ENCODE data around the gene GNAT1.

Gene GNAT1

GRCh38 chr3:50182533-50183099 is 8.8 kb upstream of the GNAT1 start:
- DNase-seq: no peak

DNA sequence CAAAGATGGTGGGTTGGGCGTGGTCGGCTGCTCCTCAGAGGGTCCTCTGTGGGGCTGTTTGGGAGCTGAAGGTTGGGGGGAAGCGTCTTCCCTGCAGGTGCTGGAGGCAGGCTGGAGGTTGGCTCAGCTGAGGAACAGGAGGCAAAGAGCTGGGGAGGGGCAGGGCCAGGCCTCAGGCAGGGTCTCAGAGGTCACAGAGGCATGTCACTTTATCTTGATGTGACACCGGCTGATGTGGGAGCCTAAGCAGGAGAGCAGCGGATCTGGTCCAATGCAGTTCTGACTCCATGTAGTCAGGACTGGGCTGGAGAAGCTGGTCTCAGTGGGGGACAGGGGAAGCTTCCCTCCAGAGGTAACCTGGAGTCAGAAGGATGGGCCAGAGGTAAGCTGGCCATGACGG is 7.7 kb upstream of the GNAT1 start:
- DNase-seq: no peak

- no peak for DNase-seq
Measured at GRCh38 chr3:50184242-50184978, 7.0 kb upstream of the GNAT1 start.

DNA sequence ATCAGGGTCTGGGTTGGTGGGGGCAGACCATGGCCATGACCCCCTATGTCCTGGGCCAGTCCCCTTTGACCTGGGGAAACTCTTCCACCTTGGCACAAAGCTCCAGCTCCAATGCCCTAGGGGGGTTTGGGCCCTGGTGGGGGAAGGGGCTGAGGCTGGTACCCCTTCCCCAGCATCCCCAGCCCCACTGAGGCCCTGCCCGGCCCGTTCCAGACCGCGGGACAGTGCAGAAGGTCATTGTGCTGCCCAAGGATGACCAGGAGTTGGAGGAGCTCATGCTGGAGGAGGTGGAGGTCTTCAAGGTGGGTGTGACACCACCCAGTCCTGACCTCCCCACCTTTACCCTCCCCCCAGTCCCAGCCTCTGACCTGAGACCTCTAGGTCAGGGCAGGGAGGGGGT is 6.2 kb upstream of the GNAT1 start:
- DNase-seq: no peak

GRCh38 chr3:50186096-50186495 is 5.3 kb upstream of the GNAT1 start:
- DNase-seq: no peak

DNA sequence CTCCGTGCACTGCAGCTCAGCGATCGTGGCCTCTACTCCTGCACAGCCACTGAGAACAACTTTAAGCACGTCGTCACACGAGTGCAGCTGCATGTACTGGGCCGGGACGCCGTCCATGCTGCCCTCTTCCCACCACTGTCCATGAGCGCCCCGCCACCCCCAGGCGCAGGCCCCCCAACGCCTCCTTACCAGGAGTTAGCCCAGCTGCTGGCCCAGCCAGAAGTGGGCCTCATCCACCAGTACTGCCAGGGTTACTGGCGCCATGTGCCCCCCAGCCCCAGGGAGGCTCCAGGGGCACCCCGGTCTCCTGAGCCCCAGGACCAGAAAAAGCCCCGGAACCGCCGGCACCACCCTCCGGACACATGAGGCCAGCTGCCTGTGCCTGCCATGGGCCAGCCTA is 3.7 kb upstream of the GNAT1 start:
- no peak for DNase-seq

GRCh38 chr3:50189274-50189673 is 2.1 kb upstream of the GNAT1 start:
- DNase-seq: peak; percentile 89

DNA sequence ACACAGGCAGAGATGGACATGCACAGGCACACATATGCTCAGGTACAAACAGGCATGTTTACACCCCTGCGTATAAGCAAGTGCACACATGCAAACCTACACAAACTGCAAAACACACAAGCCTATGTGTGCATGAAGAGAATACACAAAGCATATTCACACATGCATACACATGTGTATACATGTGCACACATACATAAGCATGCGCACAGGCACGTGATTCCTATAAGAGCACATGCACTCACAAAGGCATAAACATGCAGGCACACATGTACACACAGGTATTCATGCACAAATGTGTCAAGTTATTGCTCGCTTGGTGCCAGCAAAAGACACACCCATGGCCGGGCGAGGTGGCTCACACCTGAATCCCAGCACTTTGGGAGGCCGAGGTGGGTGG is 1.4 kb upstream of the GNAT1 start:
- DNase-seq: peak; percentile 22

- no peak for DNase-seq
Measured at GRCh38 chr3:50192124-50192523, 714 bp downstream of the GNAT1 start.

- DNase-seq: peak; percentile 81
Measured at GRCh38 chr3:50192689-50193141, 1.3 kb downstream of the GNAT1 start.

DNA sequence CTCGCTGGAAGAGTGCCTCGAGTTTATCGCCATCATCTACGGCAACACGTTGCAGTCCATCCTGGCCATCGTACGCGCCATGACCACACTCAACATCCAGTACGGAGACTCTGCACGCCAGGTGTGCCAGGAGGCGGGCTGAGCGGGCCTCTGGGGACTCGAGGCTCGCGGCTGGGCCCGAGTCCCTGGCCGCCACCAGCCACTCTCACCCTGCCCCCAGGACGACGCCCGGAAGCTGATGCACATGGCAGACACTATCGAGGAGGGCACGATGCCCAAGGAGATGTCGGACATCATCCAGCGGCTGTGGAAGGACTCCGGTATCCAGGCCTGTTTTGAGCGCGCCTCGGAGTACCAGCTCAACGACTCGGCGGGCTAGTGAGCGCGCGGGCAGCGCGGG is 1.9 kb downstream of the GNAT1 start:
- DNase-seq: no peak

DNA sequence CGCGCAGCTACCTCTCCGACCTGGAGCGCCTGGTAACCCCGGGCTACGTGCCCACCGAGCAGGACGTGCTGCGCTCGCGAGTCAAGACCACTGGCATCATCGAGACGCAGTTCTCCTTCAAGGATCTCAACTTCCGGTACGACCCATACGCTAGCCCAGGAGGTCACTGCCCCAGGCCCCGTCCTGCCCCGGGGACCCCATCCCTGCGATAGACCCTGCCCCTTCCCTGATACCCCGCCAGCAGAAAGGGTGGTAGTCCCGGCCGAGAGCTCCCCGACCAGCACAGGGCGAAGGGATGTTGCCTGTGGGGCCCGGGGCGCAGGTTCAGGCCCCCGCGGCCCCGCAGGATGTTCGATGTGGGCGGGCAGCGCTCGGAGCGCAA is 2.3 kb downstream of the GNAT1 start:
- no peak for DNase-seq

- peak; percentile 80 for DNase-seq
Measured at GRCh38 chr3:50194128-50194902, 2.9 kb downstream of the GNAT1 start.

DNA sequence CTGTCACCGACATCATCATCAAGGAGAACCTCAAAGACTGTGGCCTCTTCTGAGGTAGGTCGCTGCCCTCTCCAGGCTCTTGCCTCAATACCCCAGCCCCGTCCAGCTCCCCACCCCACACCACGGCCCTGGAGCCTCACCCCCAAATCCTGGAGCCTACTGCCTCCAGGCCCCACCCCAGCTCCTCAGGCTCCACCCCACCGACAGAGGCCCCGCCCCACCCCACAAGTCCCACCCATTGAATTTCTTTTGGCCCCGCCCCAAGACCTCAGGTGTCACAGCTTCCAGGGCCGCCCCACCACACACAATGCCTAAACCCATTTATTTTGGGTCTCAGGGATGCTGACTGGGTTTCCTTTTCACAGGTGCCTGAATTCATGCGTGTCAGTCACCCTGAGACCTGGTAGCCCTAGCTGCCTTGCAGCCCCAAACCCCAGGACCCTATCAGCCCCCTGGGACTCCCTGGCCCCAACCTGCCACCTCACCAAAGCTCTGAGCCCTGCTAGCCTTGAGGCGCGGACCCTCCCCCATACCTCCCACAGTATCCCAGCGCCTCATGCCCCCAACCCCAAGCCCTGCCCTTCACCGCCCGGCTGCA is 3.6 kb downstream of the GNAT1 start:
- DNase-seq: peak; percentile 44

GRCh38 chr3:50195501-50196252 is 4.3 kb downstream of the GNAT1 start:
- no peak for DNase-seq

- DNase-seq: no peak
Measured at GRCh38 chr3:50196253-50196801, 4.9 kb downstream of the GNAT1 start.

DNA sequence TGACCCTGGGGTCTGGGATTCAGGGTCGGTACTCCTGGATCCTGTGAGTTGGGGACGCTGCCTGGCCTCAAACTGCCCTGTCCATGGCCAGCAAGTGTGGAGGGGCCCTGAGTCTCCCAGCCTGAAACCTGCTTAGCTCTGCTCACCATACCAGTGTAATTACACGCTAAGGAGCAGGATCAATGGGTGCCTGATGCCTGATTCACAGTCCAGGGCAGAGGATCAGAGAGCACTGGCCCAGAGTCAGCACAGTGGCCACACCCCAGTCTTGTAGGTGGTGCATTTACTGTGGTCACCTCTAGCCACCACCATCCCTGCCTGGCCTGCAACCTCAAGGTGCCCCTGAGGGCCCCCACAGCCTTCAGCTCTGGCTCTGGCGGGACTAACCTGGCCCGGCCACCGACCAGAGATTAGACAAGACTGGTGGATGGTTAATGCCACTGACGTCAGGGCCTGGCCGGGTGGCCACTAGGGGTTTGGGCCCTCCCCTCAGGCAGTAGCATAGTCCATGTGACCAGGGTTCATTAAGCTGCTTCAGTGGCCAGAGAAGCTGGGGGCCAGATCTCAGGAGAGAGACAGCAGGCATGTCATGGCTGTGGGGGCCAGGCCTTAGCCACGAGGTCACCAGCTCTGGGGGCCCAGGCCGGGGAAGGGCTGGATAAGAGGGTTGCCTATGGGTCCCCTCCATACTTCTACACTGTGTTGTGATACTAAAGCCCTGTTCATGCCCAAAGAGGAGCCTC is 10.3 kb downstream of the GNAT1 start:
- peak; percentile 33 for DNase-seq

GRCh38 chr3:50202353-50203112 is 11.1 kb downstream of the GNAT1 start:
- DNase-seq: no peak

DNA sequence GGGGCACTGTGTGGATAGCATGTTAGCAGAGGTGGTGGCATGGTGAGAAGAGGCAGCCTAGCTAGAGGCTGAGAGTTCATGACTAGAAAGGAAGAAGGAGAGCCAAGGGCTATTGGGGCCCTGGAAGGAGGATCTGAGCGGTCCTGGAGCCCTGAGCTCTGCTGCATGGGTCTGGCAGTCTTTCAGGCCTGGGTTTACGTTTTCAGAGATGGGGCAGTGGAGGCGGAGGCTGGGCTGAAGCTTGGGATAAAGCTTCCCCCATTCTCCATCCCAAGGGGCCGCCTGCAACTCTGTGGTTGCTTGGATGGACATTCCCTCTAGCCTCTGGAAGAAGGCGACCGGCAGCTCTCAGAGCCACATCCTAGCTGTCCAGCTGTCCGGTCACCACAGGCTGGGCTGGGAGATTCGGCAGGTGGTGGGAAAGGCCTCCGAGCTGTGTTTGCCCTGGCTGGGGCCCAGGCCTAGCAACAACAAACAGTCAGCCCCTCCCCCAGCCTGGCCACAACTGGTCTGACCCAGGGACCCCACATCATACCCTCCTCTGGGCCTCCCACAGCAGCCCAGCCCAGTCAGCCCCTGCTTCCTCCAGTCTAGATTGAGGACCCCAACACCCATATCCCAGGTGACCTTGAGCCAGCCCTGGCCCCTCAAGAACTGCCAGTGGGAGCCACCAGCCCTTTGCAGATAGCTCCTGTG is 11.9 kb downstream of the GNAT1 start:
- no peak for DNase-seq
